ENCODE measurements around the gene PIK3R6. TPM values are rescaled to one million over a fixed set of nuclear protein-coding genes. Genes with fewer than 3 reads are reported as not detected.

PIK3R6 gene
- total and polyA plus RNA-seq, 2 experiments from 2014 or later = 0.43 to 0.63 TPM

GRCh38 chr17:8839410-8839935 is 28.0 kb downstream of the PIK3R6 start:
- no peaks in the 10 kb centered on the region for H3K9me3 ChIP-seq (ENCODE audit: low read depth)
- H3K9me2 ChIP-seq (ENCODE audit: insufficient read depth) = no peaks in the 10 kb centered on the region
- no peak overlapping the region for H3K4me2 ChIP-seq (ENCODE audit: unreplicated experiment)
- no peak overlapping the region for H3K27ac ChIP-seq
- DNase-seq = no peak
- H3K4me3 ChIP-seq = no peak overlapping the region
- H3K9ac ChIP-seq = no peak overlapping the region
- in situ Hi-C loops (cut with MboI) = no loop called here
- H2AFZ ChIP-seq = no peak overlapping the region
- H3K36me3 ChIP-seq (ENCODE audit: low read depth) = no peaks in the 10 kb centered on the region
- H4K20me1 ChIP-seq (ENCODE audit: insufficient read depth) = no peaks in the 10 kb centered on the region
- H3K79me2 ChIP-seq (ENCODE audit: insufficient read depth) = no peaks in the 10 kb centered on the region
- TF ChIP-seq EZH2phosphoT487 (IDR thresholded peaks at IDR 0.05; ENCODE audit: insufficient read depth, low read depth) (no peak), EZH2 (IDR thresholded peaks at IDR 0.05; ENCODE audit: insufficient read depth, poor library complexity, severe bottlenecking) (no peak)
- WGBS, 2 experiments (ENCODE audit: low coverage in 1 of 2, low lambda C conversion rate in 2 of 2, missing lambda C conversion rate in 2 of 2) = 44 to 52% methylated on average over 9 to 11 of the region's 11 CpGs
- H3K27me3 ChIP-seq (replicated peaks; ENCODE audit: insufficient read depth) = no peaks in the 10 kb centered on the region
- H3F3A ChIP-seq (ENCODE audit: insufficient read depth) = no peaks in the 10 kb centered on the region
- H3K4me1 ChIP-seq (ENCODE audit: insufficient read depth) = peaks cover 7% of the 10 kb centered on the region; the same call in 1 of the 2 replicates

DNA sequence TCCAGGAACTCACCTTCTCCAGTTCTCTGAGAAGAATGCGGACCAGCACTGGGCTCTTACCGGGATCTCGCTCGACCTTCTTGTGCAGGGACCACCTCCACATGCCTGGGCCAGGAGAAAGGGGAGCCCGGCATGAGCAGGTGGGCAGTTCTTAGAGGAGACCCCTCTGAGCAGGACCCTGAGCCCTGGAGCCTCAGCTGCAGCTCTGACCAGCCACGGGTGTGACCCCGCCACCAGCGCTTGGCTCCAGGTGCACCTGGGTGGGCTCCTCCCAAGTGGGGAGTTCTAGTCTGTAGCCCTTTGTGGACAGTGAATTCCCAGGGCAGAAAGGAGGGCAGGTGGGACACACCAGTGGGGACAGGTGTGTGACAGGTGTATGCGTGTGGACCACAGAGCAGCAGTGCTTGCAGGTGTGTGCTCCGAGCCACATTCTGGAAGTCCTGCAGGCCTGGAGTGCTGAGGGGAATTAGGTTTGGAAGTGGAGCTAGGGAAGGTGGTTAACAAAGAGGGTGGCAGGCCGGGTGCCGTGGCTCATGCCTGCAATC is 28.9 kb downstream of the PIK3R6 start:
- TF ChIP-seq EZH2 (IDR thresholded peaks at IDR 0.05; ENCODE audit: insufficient read depth, poor library complexity, severe bottlenecking) = no peak
- TF ChIP-seq EZH2phosphoT487 (IDR thresholded peaks at IDR 0.05; ENCODE audit: insufficient read depth, low read depth) = no peak
- H3K27me3 ChIP-seq (replicated peaks; ENCODE audit: insufficient read depth) = no peaks in the 10 kb centered on the region
- no peaks in the 10 kb centered on the region for H4K20me1 ChIP-seq (ENCODE audit: insufficient read depth)
- H3K4me3 ChIP-seq = no peak overlapping the region
- no peak for DNase-seq
- in situ Hi-C loops (cut with MboI) = no loop called here
- no peak overlapping the region for H3K4me2 ChIP-seq (ENCODE audit: unreplicated experiment)
- no peak overlapping the region for H2AFZ ChIP-seq
- no peaks in the 10 kb centered on the region for H3K79me2 ChIP-seq (ENCODE audit: insufficient read depth)
- peaks cover 2% of the 10 kb centered on the region; the same call in 1 of the 2 replicates for H3K4me1 ChIP-seq (ENCODE audit: insufficient read depth)
- H3K36me3 ChIP-seq (ENCODE audit: low read depth) = no peaks in the 10 kb centered on the region
- no peak overlapping the region for H3K27ac ChIP-seq
- no peaks in the 10 kb centered on the region for H3K9me2 ChIP-seq (ENCODE audit: insufficient read depth)
- 75 to 83% methylated on average over 11 to 12 of the region's 12 CpGs for WGBS, 2 experiments (ENCODE audit: low coverage in 1 of 2, low lambda C conversion rate in 2 of 2, missing lambda C conversion rate in 2 of 2)
- H3K9me3 ChIP-seq (ENCODE audit: low read depth) = no peaks in the 10 kb centered on the region
- no peaks in the 10 kb centered on the region for H3F3A ChIP-seq (ENCODE audit: insufficient read depth)
- no peak overlapping the region for H3K9ac ChIP-seq

DNA sequence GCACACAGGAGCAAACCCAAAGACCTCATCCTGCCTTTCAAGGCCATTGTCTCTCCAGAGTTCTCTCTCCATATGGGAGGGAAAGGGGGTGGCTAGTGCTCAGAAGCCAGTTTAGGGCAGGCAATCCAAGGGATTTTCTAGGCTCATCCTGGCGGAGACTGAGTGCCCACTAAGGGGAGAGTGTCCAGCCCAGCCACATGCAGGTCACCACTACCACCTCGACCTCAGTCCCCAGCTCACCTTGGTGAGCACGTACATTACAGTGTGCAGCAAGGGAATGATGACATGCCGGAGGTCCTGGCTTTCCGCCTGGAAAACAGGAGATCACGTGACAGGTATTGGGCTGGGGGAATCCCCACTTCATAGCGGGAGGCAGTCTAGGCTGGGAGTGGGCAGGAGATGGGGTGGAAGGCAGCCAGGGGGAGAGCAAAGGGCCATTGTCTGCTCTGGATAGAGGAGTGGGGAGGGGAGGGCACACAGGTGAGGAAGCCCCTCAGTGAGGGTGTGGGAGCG is 29.9 kb downstream of the PIK3R6 start:
- Histone ChIP-seq H3K9me3 (ENCODE audit: low read depth) (no peaks in the 10 kb centered on the region), H3K9ac (no peak overlapping the region), H3K4me3 (no peak overlapping the region), H3K79me2 (ENCODE audit: insufficient read depth) (no peaks in the 10 kb centered on the region), H3F3A (ENCODE audit: insufficient read depth) (no peaks in the 10 kb centered on the region), H3K4me2 (ENCODE audit: unreplicated experiment) (no peak overlapping the region), H2AFZ (no peak overlapping the region), H3K4me1 (ENCODE audit: insufficient read depth) (no peaks in the 10 kb centered on the region), H4K20me1 (ENCODE audit: insufficient read depth) (no peaks in the 10 kb centered on the region), H3K9me2 (ENCODE audit: insufficient read depth) (no peaks in the 10 kb centered on the region), H3K27ac (no peak overlapping the region), H3K36me3 (ENCODE audit: low read depth) (no peaks in the 10 kb centered on the region), H3K27me3 (replicated peaks; ENCODE audit: insufficient read depth) (no peaks in the 10 kb centered on the region)
- in situ Hi-C loops (cut with MboI) = no loop called here
- no peak for DNase-seq
- TF ChIP-seq EZH2phosphoT487 (IDR thresholded peaks at IDR 0.05; ENCODE audit: insufficient read depth, low read depth) = no peak
- TF ChIP-seq EZH2 (IDR thresholded peaks at IDR 0.05; ENCODE audit: insufficient read depth, poor library complexity, severe bottlenecking) = no peak
- 46 to 51% methylated on average over 8 of the region's 8 CpGs for WGBS, 2 experiments (ENCODE audit: low coverage in 1 of 2, low lambda C conversion rate in 2 of 2, missing lambda C conversion rate in 2 of 2)

DNA sequence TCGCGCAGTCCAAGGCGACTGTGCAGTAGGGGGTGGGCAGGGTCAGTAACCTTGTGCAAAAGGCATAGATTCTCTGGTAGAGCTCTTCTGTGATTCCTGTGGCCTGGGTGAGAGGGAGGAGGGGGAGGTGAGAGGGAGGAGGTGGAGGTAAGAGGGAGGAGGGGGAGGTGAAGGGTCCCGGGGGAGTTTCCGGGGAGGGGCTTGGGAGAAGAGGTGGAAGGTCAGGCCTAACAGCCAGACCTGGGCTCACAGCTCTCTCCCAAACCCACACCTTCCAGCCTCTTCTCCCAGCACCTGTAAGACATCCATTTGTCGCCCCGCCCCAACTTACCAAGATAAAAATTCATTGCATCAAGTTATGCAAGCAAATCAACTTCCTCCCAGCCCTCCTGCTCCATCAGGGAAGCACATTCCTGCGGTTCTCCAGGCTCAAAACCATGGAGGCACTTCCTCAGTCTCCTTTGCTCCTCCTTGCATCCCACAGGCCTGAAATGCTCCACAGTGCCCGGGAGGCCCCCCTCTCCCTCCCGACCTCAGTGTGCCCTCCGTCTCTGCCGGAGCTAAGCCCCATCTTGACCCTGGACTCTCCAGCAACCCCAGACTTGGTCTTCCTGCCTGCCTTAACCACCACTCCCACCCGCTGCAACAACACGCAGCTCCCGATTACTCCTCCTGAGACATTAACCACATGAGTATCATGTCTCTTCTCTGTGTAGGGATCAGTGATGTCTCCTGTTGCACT is 30.5 kb downstream of the PIK3R6 start:
- H3K9me2 ChIP-seq (ENCODE audit: insufficient read depth) = no peaks in the 10 kb centered on the region
- no peak overlapping the region for H3K4me3 ChIP-seq
- H2AFZ ChIP-seq = no peak overlapping the region
- H3K27me3 ChIP-seq (replicated peaks; ENCODE audit: insufficient read depth) = no peaks in the 10 kb centered on the region
- WGBS, 2 experiments (ENCODE audit: low coverage in 1 of 2, low lambda C conversion rate in 2 of 2, missing lambda C conversion rate in 2 of 2) = 52 to 58% methylated on average over 12 to 15 of the region's 15 CpGs
- TF ChIP-seq EZH2phosphoT487 (IDR thresholded peaks at IDR 0.05; ENCODE audit: insufficient read depth, low read depth) (no peak), EZH2 (IDR thresholded peaks at IDR 0.05; ENCODE audit: insufficient read depth, poor library complexity, severe bottlenecking) (no peak)
- no peak overlapping the region for H3K9ac ChIP-seq
- in situ Hi-C loops (cut with MboI) = no loop called here
- peak; percentile 21 for DNase-seq
- H3K4me1 ChIP-seq (ENCODE audit: insufficient read depth) = no peaks in the 10 kb centered on the region
- no peaks in the 10 kb centered on the region for H4K20me1 ChIP-seq (ENCODE audit: insufficient read depth)
- no peak overlapping the region for H3K4me2 ChIP-seq (ENCODE audit: unreplicated experiment)
- H3K27ac ChIP-seq = no peak overlapping the region
- no peaks in the 10 kb centered on the region for H3K79me2 ChIP-seq (ENCODE audit: insufficient read depth)
- H3K36me3 ChIP-seq (ENCODE audit: low read depth) = no peaks in the 10 kb centered on the region
- H3K9me3 ChIP-seq (ENCODE audit: low read depth) = no peaks in the 10 kb centered on the region
- no peaks in the 10 kb centered on the region for H3F3A ChIP-seq (ENCODE audit: insufficient read depth)
